Effector memory CD4-positive, alpha-beta T cell (primary cell): ENCODE results near the gene SDR39U1.

Source experiments
- DNase-seq, 3 donors: peaks; one replicate each; pipeline ENCODE4 v3.0.0-alpha.2; 2020
- H3K27ac ChIP-seq: 2 replicates; pipeline ENCODE4 v1.7.0; 2013; ENCODE audit warnings: mild to moderate bottlenecking, low read length, moderate library complexity; ENCODE audit not compliant: insufficient read depth, poor library complexity, severe bottlenecking
- H3K27me3 ChIP-seq: replicated peaks from 2 replicates; pipeline ENCODE4 v1.7.0; 2013; ENCODE audit warnings: mild to moderate bottlenecking, low read length; ENCODE audit not compliant: insufficient read depth, control insufficient read depth, poor library complexity, severe bottlenecking
- H3K36me3 ChIP-seq: 2 replicates; pipeline ENCODE4 v1.7.0; 2013; ENCODE audit warnings: mild to moderate bottlenecking, low read length, moderate library complexity; ENCODE audit not compliant: control insufficient read depth, insufficient read depth
- H3K4me1 ChIP-seq: 2 replicates; pipeline ENCODE4 v1.7.0; 2013; ENCODE audit warnings: low read length, mild to moderate bottlenecking; ENCODE audit not compliant: control insufficient read depth, insufficient read depth, poor library complexity, severe bottlenecking
- H3K4me3 ChIP-seq: 2 replicates; pipeline ENCODE4 v1.7.0; 2013; ENCODE audit warnings: low read length, low read depth, mild to moderate bottlenecking; ENCODE audit not compliant: insufficient read depth, poor library complexity, severe bottlenecking
- H3K9me3 ChIP-seq: 2 replicates; pipeline ENCODE4 v1.7.0; 2013; ENCODE audit warnings: mild to moderate bottlenecking, low read length, moderate library complexity; ENCODE audit not compliant: control insufficient read depth

Gene SDR39U1

GRCh38 chr14:24418492-24418873 lies 24.1 kb downstream of the SDR39U1 start:
- no peak overlapping the region for H3K27ac ChIP-seq
- H3K36me3 ChIP-seq: no peaks in the 10 kb centered on the region
- H3K4me3 ChIP-seq: no peak overlapping the region
- H3K27me3 ChIP-seq: no peaks in the 10 kb centered on the region
- peaks cover 13% of the 10 kb centered on the region for H3K4me1 ChIP-seq
- no peak for DNase-seq
- no peaks in the 10 kb centered on the region for H3K9me3 ChIP-seq

GRCh38 chr14:24417832-24418491 lies 24.6 kb downstream of the SDR39U1 start:
- H3K4me3 ChIP-seq: no peak overlapping the region
- no peaks in the 10 kb centered on the region for H3K9me3 ChIP-seq
- no peaks in the 10 kb centered on the region for H3K36me3 ChIP-seq
- DNase-seq: no peak
- no peaks in the 10 kb centered on the region for H3K27me3 ChIP-seq
- no peak overlapping the region for H3K27ac ChIP-seq
- H3K4me1 ChIP-seq: peaks cover 9% of the 10 kb centered on the region

GRCh38 chr14:24416932-24417619 lies 25.5 kb downstream of the SDR39U1 start:
- H3K9me3 ChIP-seq: no peaks in the 10 kb centered on the region
- H3K4me1 ChIP-seq: peaks cover under 1% of the 10 kb centered on the region
- H3K27me3 ChIP-seq: no peaks in the 10 kb centered on the region
- no peaks in the 10 kb centered on the region for H3K36me3 ChIP-seq
- H3K27ac ChIP-seq: no peak overlapping the region
- no peak for DNase-seq
- no peak overlapping the region for H3K4me3 ChIP-seq

- DNase-seq: no peak
- Histone ChIP-seq H3K4me1 (no peaks in the 10 kb centered on the region), H3K4me3 (no peak overlapping the region), H3K27ac (no peak overlapping the region), H3K9me3 (no peaks in the 10 kb centered on the region), H3K27me3 (no peaks in the 10 kb centered on the region), H3K36me3 (no peaks in the 10 kb centered on the region)
These were observed 26.2 kb downstream of the SDR39U1 start for GRCh38 chr14:24416254-24416931.

GRCh38 chr14:24415421-24416253 lies 26.9 kb downstream of the SDR39U1 start:
- H3K27me3 ChIP-seq: no peaks in the 10 kb centered on the region
- H3K9me3 ChIP-seq: no peaks in the 10 kb centered on the region
- no peaks in the 10 kb centered on the region for H3K4me1 ChIP-seq
- DNase-seq: no peak
- H3K27ac ChIP-seq: no peak overlapping the region
- no peaks in the 10 kb centered on the region for H3K36me3 ChIP-seq
- no peak overlapping the region for H3K4me3 ChIP-seq

GRCh38 chr14:24414732-24415420 lies 27.7 kb downstream of the SDR39U1 start:
- DNase-seq: no peak
- H3K36me3 ChIP-seq: no peaks in the 10 kb centered on the region
- no peaks in the 10 kb centered on the region for H3K4me1 ChIP-seq
- H3K27ac ChIP-seq: no peak overlapping the region
- H3K27me3 ChIP-seq: no peaks in the 10 kb centered on the region
- H3K9me3 ChIP-seq: no peaks in the 10 kb centered on the region
- H3K4me3 ChIP-seq: no peak overlapping the region

GRCh38 chr14:24414077-24414476 lies 28.5 kb downstream of the SDR39U1 start:
- Histone ChIP-seq H3K27me3 (no peaks in the 10 kb centered on the region), H3K4me3 (no peak overlapping the region), H3K4me1 (no peaks in the 10 kb centered on the region), H3K9me3 (no peaks in the 10 kb centered on the region), H3K27ac (no peak overlapping the region), H3K36me3 (no peaks in the 10 kb centered on the region)
- no peak for DNase-seq

- Histone ChIP-seq H3K4me1 (no peaks in the 10 kb centered on the region), H3K27ac (no peak overlapping the region), H3K4me3 (no peak overlapping the region), H3K27me3 (no peaks in the 10 kb centered on the region), H3K36me3 (no peaks in the 10 kb centered on the region), H3K9me3 (no peaks in the 10 kb centered on the region)
- DNase-seq: no peak
These were observed 30.9 kb downstream of the SDR39U1 start for GRCh38 chr14:24411443-24412389.

- Histone ChIP-seq H3K27me3 (no peaks in the 10 kb centered on the region), H3K27ac (no peak overlapping the region), H3K36me3 (no peaks in the 10 kb centered on the region), H3K4me3 (no peak overlapping the region), H3K9me3 (no peaks in the 10 kb centered on the region), H3K4me1 (no peaks in the 10 kb centered on the region)
- DNase-seq: no peak
These were observed 32.6 kb downstream of the SDR39U1 start for GRCh38 chr14:24409956-24410355.
